Activated CD4-positive, alpha-beta T cell treated with anti-CD3 and anti-CD28 coated beads for 48 hours (primary cell): ENCODE data around the gene GLB1L3.

Experiments
- DNase-seq: peaks from one replicate; pipeline ENCODE4 v3.0.0-alpha.2; 2020

GLB1L3 gene

DNA sequence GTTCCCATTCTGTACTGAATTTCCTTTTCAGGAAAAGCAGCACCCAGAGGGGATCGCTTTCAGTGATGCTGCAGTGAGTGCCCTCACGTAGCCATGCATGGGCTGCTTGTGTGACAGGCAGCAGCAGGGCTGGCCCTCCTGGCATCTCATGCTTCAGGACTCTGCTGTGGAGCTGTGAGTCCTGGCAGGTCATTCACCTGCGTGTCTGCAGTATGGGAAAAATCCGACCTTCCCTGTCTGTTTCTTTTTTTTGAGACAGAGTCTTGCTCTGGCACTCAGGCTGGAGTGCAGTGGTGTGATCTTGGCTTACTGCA lies 69.0 kb downstream of the GLB1L3 start:
- no peak for DNase-seq

DNA sequence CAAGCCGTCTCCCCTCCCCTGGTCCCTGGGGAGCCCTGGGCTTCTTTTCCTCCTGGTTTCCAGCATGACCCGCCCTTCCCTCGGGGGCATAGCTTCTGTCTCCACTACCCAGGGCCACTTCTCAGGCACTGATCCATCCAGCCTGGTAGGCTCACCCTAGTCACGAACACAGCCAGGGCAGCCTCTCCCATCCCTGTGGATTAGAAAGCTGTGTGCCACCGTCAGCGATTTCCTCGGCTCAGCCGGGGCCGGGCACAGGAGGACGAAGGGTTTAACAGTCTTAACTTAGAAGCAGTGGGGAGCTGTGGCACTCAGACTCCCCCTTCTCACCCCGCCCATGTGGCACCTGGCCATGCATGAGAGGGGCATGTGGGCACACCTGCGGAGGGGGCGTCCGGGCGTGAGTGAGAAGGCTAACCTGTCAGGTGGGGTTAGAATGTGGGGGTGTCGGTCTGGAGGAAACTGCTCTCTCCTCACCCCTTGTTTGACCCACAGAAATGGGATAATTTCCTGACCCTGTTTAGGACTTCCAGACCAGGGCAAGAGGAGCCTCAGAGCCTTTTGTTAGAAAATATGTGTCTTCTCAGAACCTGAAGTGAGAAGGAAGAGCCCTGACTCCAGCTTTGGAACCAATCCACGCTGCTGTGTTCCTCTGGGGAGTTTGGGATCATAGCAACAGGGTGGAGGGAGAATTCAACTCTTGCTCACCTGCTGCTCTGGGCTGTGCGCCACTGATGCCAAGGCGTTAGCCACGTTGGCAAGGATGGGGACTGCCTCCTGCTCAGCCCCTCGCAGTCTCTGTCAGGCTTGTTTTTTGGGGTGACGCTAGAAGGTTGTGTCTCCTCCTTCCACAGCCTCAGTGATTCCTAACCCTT lies 70.2 kb downstream of the GLB1L3 start:
- no peak for DNase-seq

DNA sequence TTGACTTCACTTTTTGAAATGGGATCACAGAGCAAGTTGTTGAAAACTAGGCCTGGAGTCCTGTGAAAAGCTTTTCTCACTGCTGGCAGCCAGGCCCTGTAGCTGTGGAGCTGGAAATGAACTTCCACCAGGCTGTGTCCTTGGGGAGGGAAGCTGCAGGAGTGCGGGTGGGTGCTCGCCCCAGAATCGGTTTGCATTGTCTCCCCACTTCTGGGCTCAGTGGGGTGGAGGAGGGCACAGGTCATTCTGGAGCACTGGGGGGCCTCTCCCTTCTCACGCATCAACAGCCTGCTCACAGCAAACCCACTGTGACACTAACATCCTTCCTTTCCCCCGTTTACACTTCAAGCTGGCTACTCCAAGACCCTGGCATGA lies 70.8 kb downstream of the GLB1L3 start:
- DNase-seq: no peak

DNA sequence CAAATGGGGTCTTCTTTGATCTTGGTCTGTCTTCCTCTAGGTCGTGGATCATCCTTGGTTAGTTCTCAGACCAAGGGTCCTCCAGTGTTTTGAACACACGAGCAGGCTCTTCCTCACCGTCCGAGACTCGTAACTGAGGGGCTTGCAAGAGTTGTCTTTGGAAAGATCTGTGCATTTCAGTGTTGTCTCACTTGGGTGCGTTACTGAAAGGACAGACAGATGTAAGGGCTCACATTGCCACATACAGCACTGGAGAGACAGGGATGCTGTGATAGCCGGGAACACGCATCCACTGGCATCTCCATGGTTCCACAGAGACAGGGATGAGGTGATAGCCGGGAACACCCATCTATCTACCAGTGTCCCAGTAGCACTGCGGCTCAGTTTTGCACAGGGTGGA lies 71.3 kb downstream of the GLB1L3 start:
- no peak for DNase-seq

DNA sequence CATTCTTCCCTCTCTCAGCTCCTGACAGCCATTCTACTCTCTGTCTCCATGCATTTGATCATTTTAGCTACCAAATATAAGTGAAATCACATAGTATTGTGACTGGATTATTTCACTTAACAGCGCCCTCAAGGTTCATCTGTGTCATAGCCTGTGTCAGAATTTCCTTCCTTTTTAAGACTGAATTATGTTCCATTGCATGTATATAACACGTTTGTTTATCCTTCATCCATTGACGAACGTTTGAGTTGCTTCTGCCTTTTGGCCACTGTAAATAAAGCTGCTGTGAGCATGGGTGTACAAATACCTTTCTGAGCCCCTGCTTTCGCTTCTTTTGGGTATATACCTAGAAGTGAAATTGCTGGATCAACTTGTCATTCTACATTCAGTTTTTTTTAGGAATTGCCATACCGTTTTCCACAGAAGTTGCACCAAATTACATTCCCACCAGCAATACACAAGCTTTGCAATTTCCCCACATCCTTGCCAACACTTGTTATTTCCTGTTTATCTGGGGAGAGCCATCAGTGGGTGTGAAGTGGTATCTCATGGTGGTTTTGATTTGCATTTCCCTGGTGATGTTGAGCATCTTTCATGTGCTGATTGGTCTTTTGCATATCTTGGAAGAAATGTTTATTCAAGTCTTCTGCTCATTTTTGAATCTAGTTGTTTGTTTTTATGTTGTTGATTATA lies 73.1 kb downstream of the GLB1L3 start:
- DNase-seq: no peak

DNA sequence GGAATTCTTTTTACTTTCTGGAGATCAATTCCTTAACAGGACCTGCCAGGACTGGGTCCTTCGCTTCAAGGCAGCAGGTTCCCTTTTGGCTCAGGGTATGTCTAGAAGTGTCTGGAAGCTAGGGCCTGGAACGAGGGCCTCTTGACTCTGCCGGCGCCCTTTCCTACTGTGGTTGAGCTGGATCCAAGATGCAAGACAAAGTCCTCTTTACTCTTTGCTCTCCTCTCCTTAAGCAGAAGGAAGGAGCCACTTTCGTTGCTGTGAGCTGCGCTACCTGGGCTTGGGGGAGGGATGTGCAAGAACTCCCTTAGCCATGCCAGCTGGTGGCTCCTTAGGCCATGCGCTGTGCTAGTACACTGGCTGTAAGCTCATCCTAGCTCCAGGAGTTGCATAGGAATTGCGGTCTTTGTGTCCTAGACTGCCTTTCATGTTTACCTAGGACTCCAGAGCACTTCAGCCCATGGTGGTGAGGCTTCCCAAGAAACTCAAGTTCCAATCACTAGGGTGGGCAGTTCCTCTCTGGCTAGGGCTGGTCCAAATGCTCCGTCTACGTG lies 73.7 kb downstream of the GLB1L3 start:
- DNase-seq: no peak

DNA sequence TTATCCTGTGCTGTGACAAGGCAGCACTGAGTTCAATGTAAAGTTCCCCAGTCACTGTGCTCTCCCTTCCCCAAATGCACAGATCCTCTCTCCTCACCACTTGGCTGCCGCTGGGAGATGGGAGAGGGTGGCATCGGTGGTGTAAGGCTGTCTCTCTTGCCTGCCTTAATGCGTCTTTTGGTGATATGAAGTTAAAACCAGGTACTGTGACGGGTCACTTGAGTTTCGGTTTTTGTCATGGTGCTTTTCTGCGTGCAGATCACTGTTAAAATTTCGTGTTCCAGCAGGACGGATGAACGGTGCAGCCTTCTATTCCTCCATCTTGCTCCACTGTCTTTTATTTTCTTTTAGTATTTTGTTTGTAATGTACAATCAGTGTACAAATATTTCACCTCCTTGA lies 74.2 kb downstream of the GLB1L3 start:
- DNase-seq: no peak

DNA sequence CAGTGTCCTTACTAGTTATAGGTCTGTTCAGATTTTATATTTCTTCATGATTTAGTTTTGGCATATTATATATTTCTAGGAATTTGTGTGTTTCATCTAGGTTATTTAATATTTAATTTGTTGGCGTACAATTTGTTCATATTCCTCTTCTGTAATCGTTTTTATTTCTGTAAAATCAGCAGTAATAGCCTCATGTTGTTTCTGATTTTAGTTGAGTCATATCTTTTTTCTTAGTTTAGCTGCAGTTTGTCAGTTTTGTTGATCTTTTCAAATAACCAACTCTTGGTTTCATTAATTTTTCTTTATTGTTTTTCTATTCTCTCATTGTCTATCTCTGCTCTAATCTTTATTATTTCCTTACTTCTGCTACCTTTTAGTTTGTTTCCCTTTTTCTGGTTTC lies 75.9 kb downstream of the GLB1L3 start:
- no peak for DNase-seq

DNA sequence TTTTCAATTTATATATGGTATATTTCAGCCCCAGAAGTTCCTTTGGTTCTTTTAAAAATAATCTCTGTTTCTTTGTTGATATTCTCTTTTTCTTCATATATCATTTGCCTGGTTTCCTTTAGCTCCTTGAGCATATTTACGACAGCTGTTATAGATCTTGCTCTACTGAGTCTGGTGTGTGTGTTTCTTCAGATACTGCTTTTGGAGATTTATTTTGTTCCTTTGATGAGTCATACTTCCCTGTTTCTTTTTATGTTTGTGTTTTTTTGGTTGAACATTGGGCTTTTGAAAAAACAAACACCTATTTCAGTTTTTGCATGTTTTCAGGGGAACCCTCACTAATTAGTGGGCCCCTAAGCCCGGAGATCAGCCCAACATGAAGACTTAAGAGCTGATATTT lies 79.0 kb downstream of the GLB1L3 start:
- DNase-seq: no peak

DNA sequence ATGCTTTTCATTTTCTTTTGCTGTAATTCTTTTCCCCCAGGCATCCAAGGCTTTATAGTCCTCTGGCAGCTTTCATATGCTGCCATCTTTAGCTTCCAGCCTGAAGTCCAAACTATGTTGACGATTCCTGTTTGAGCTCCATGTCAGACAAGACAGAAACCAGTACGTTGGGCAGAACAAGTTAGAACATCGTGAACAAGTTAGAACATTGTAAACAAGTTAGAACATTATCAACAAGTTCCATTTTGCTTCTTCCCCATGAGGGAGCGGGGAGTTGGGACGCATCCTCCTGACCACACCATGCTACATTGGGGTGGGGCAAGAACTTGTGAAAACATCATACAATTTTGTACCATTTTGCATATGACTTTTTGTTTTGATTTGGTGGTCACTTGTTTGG lies 79.5 kb downstream of the GLB1L3 start:
- no peak for DNase-seq

DNA sequence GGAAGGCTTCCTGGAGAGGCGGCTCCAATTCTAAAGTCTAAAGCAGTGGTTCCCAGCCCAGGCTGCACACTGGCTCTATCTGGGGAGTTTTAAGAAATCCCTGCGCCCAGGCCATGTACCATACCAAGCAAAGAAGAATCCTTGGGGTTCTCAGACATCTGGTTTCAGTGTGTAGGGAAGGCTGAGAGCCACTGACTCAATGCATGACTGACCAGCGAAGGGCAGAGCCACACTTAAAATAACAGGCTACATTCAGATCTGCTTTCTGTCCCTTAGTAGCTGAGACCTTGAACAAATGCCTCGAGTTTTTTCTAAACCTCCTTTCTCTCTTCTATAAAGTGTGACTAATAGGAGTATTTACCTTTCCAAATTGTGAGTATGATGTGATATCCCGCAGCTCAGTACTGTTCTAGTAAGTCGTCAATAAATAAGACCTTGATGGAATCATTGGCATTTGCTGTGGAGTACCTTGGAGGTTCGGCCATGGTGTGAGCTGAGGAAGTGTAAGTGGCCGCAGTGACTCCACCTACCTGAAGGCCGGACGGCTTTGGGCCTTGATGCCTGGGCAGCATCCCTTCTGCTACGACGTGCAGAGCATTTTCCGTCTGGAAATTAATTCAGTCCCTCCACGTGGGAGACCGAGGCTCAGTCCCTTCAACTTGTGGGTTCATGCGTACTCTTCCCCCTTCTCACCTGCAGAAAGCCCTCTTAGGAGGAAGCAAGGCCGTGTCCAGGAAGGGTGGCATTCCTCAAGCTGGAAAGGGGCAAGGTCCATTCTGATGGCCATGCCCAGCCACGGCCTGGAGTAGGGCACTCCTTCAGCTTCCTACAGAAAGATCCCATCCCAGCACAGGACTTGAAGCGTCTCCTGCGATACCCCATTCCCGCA lies 80.7 kb downstream of the GLB1L3 start:
- DNase-seq: no peak

DNA sequence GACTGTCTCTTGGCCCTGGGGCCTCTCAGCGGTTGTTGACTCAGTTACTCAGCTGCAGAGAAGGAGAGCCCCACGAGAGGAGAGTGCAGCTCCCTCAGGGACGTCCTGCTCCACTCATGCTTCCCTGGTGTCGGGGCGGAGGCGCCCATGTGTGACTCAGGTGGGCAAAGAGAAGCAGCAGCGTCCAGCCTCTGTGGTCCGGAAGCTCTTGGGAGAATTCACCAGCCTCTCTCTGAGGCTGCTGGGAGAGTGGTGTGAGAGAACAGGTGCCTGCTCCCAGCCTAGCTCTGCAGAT lies 81.3 kb downstream of the GLB1L3 start:
- no peak for DNase-seq

DNA sequence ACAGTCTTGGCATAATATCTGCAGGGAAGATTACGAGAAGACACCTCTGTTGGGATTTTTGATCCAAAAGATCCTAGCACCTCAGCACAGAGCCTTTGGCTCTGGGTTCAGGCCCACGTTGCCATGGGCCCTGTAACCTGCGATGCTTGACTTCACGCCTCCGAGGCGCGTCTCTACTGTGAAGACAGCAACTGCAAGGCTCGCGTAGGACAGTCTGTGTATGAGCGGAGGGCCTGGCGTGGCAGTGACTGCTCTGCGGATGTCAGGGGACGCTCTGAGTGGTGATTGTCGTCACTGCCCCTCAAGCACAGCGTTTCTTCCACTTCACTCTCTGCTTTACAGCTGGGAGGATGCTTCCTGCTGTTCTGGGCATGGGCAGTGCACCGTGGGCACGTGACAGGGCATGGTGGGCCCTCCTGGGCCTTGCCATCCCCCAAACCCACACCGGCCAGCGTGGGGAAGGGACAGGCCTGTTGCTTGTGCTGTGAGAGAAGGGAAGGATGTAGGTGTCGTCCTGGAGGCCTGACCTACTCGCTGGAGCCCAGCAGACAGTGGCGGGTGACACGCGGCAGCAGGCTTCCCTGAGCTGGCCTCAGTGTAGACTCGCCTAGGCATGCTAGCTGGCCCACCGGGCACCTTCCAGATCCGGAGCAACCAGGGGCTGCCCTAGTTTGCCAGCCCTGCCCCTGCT lies 82.1 kb downstream of the GLB1L3 start:
- DNase-seq: no peak

DNA sequence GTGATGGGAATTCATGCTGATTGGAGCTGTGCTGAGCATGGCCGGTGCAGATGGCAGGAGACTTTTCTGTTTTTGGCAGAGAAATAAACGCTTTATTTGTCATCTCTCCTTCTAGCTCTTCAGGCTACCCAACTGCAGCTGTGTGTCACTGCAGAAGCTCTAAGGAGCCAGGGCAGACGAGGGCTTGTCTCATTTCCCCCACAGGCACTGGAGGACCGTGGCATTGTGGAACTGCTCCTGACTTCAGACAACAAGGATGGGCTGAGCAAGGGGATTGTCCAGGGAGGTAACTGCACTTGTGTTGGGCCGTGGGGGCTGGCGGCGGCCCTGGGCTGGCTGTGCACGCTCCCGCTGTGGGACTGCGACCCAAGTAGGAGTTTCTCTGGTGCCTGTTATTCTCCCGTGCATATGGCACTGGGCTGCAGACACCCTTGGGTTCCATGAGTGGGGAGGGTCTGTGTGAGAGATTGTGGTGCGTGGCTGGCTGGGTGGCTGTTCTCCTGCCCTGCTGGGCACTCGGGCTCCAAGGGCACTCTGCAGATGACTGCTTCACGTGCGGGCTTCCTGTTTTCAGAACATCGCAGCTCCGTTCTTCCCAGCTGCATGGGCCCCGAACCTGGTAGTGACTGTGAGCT lies 82.8 kb downstream of the GLB1L3 start:
- DNase-seq: no peak

DNA sequence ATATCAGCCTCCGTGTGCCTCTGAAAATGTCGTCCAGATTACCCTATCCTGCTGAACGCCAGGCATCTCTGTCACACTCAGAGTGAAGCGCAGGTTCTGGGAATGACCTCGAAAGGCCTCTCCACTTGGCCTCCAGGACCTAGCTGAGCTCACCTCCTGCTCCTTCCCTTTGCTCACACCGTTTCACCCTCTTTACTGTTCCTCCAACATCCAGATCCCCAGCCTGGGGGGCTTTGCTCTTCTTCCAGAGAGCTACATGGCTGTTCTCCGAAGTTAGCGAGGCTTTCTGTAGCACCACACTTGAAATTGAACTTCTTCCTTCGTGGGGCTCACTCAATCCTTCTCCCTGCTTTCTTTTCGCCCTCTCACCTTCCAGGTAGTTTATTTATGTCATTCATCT lies 83.5 kb downstream of the GLB1L3 start:
- DNase-seq: no peak

DNA sequence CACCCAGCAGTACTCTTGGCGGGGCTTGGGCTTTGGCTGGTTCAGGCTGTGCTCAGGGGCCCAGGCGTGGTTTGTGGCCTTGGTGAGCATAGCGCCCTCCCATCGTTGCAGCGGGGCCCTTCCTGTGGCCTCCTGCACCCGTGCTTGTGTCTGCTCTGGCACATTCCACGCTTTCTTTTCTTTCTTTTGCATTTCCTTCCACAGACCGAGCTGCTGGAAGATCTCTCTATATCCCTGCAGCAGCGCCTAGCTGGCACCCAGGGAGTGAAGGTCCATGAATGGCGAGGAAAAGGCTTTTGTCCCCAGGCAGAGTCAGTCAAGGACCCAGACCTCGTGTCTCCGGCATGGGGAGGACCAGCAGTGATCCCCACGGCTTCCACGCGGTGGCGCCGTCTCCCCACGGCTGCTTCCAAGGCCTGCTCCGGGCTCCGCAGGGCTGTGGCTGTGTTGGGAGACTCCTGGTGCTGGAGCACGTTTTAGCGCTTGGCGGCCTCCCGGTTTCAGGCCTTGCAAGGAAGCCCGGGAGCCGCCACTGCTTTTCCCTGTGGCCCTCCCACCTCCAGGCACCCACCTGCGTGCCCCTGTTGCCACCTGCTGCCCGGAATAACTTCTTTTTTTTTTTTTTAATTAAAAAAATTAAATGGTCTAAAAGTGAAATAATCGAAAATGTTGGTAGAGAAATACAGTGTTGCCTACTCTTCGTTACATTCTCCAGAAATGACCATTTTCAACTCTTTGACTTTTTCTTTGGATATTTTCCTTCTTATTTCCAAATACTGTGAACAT lies 84.1 kb downstream of the GLB1L3 start:
- peak; percentile 88 for DNase-seq

DNA sequence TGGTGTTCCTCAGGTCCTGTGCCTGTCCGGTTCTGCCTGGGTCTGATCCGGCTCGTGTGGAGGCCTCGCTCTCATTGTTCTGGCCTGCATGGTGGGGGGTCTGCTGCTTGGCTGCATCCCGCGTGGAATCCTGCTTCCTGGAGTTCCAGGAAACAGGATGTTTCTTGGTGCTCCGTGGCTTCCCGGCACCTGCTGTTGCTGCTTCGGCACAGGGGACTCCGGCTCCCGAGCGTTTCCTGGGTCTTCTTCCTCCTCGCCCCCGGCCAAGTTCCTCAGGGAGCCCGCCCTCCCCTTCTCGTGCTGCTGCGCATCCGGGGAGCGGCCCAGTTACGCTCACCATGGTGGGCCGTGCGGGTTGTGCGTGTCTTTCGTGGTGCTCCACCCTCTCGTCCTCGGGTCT lies 85.5 kb downstream of the GLB1L3 start:
- no peak for DNase-seq

DNA sequence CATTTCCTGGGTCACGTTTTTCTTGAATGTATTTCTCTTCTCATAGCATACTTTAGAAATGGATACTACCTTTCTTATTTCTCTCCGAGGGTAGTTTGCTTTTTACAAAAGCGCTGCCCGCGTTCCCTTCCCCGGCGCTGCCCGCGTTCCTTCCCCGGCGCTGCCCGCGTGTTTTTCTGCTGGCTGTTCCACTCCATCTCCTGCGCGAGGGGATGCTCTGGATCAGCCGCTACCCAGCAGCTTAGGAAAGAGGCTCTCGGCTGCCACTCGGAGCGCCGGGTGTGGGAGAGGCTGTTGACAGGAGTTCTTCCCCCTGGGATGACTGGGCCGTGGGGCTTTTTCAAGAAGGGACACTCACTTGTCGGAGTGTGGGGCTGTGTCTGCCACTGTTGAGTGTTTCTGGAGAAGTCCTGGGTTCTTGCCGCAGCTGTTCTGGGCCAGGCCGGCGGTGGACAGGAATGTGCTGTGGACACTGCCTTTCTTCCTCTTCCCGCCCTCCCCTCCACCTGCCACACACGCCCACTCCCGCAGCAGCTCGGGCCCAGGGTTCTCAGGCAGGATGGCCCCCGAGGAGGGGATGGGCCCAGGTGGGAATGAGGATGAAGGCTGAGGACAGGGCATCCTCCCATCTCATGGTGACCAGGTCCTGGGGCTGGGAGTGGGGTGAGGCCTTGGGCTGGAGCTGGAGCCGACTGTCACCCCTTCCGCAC lies 86.2 kb downstream of the GLB1L3 start:
- no peak for DNase-seq

DNA sequence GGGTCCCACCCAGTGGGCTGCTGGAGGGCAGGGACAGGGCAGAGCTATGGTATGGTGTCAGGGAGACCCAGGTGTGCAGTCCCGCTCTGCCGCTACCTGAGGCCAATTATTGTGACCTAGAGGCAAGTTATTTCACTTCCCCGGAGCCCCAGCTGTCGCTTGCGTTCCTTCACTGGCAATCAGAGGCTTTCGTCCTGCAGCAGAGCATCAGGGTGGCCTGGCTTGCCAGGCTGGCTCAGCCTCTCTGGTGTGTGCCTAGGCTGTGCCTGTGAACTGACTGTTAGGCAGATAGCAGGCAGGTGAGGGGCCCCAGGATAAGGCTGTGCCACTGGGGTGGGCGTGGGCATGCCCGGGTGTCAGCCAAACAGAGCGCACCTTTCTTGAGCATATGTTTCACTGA lies 87.0 kb downstream of the GLB1L3 start:
- DNase-seq: no peak

DNA sequence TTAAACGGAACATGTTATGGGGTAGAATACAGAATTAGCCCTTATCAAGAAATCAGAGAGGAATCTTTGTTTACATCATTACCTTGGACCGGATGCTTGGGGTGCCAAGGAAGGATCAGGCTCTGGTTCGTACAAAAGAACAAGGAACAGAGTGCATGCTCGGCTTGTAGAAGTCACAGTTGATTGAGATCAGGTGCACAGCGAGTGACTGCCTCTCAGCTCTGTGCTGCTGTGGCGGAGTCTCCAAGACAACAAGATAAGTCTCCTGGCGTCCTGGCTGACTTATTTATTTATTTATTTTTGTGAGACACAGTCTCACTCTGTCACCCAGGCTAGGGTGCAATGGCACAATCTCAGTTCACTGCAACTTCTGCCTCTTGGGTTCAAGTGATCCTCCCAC lies 87.4 kb downstream of the GLB1L3 start:
- DNase-seq: no peak

DNA sequence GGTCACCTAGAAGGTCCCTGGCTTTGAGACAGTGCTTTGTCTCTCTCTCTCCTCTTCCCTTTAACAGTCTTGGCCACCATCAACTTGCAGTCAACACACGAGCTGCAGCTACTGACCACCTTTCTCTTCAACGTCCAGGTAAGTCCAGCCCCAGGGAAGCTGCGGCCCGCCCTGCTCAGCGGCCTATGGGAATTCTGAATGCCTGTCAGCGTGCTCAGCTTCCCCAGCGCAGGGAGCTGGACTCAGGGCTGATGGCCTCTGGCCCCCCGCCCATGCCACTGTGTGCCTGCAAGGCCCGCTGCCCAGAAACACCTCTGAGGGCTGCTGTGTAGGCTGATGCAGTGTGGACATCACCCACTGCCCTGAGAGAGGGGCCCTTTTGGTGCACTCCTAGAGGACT lies 88.1 kb downstream of the GLB1L3 start:
- DNase-seq: no peak
